Measurements from ENCODE around the gene STT3A.

The STT3A gene

DNA sequence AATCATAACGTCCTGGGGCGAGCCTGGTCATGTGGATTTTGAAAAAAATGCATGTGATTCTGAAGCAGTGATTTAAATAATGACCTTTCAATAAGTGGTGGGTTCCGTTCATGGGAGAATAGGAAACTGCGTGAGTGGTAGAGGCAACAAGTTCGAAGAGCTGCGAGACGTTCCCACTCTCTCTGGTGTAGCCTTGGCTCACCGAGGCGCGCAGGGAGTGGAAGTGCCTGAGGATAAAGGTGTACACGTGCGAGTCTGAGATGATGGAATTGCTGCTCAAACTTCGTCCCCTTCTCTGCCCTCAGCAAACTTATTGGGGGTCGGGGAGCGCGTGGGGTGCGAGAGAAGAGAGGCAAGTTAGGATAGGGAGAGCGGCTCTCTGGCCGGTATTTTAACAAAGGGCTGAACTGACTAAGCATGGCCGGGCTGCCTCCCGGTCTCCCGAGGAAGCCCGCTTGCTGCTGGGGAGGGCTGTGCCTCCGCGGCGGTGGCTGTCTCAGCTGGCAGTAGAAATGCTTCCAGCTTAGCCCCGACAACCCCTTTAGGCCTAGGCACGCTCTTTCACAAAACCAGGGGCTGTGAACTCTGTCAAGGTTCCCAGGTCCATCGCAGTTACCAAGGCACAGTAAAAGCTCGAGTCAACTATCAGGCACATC lies 875 bp upstream of the STT3A start:
- DNase-seq: peak; percentile 15 to 29

DNA sequence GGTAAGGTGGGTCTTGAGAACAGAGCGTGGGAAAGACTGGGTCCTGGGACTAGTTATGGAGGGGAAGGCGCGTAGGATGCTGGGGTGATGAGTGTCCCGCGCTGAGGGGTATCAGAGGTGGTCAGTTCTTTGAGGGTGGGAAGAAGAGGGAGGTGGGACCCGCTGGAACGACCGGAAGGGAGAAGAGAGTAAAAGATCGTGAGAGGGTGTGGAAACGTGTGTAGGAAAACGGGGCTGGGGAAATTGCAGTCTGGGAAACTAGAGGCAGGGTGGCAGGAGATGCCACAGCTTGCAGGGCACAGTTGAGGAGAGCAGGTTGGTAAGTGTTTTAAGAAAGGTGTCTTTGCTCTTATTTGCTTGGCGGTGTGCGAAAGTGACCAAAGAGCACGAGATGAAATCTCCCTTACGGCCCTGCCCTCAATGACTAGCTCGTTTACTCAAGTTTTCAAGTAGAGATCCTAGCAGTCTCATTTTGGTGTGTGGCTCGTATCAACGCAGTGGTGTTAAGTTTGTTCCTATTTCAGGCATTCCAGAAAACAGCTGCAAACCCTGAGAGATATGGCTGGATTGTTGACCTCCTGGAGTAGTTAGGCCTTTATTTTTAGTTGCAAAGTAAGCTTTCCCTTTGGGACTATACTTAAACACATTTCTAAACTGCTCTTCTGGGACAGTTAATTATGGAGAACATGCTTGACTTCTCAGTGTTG lies 615 bp downstream of the STT3A start:
- no peak for DNase-seq

- no peak for DNase-seq
Measured at GRCh38 chr11:125594958-125595357, 2.3 kb downstream of the STT3A start.

GRCh38 chr11:125600663-125601062 lies 8.0 kb downstream of the STT3A start:
- DNase-seq: no peak

DNA sequence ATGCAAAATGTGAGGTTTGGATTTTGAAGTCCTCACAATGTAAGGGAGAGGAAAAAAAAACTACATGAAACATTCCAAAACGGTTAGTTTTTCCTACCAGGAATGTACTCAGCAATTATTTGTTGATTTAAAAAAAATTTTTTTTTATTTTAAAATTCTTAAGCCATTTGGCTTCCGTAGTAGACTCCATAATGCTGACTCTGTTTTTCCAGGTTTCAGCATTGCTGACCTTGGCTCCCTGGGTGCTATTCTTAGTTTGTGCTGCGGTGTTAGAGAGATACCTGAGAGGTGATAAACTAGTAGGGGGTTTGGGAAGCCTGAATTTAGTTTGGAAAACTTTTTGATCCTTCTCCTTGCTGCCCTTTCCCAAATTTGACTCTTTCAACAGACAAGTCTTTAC lies 10.6 kb downstream of the STT3A start:
- DNase-seq: no peak

DNA sequence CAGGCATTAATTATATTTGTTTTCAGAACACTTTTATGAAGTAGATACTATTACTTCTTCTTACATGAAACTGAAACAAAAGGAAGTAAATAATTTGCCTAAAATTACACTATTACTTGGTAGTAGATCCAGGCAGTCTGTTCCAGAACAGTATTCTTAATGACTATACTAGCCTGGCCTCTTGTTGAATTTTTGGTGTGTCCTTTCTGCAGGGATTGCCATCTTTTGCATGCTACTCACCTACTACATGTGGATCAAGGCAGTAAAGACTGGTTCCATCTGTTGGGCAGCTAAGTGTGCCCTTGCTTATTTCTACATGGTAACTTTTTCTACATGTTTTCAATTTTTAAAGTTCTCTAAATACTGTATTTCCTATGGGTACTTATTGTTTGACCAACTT lies 12.8 kb downstream of the STT3A start:
- DNase-seq: no peak

- DNase-seq: no peak
Measured at GRCh38 chr11:125609545-125609944, 16.9 kb downstream of the STT3A start.

GRCh38 chr11:125618383-125618782 lies 25.7 kb downstream of the STT3A start:
- DNase-seq: no peak

GRCh38 chr11:125621995-125622394 lies 29.3 kb downstream of the STT3A start:
- no peak for DNase-seq

DNA sequence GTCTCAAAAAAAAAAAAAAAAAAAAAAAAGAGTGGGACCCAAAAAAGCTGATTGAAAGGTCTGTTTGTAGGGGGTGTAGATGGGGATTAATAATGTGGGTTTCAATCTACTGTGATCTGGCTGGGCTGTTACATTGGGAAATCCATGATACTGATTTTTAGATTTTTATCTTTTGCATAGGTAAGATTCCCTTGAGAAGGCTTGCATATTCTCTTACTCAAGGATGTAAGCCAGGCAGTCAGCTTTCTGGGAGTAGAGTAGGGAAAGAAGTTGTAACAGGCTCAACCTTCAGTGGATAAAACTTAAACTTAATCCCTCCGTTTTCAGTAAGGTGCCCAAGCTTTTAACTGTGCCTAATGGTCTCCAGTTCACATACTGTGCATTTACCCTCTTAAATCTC lies 30.4 kb downstream of the STT3A start:
- DNase-seq: no peak

DNA sequence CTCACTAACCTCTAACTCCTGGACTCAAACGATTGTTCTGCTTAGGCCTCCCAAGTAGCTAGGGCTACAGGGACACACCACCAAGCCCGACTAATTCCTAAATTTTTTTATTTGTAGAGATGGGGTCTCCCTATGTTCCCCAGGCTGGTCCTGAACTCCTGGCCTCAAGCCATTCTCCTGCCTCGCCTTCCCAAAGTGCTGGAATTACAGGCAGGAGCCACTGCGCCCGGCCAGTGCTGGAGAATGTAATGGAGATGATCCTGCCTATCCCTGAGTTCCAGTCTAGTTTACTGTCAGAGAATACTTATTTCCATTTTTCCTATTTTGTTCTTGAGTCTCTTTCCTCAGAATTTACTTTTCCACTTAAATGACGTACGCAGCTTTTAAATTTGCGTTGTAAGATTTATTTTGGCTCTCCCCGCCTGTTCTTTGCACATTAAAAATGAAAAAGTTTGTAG lies 32.1 kb downstream of the STT3A start, which contains the start of gene CHEK1:
Gene CHEK1 (plus strand): TSS at position 408 of the 458 bp plus-strand sequence. CDS start 1,606 bp downstream, outside the sequence.
- no peak for DNase-seq

- DNase-seq: no peak
Measured at GRCh38 chr11:125625225-125625629, 32.6 kb downstream of the STT3A start.

- peak; percentile 83 to 86 for DNase-seq
Measured at GRCh38 chr11:125625630-125626287, 33.1 kb downstream of the STT3A start.

GRCh38 chr11:125626288-125626950 lies 33.8 kb downstream of the STT3A start:
- DNase-seq: no peak

DNA sequence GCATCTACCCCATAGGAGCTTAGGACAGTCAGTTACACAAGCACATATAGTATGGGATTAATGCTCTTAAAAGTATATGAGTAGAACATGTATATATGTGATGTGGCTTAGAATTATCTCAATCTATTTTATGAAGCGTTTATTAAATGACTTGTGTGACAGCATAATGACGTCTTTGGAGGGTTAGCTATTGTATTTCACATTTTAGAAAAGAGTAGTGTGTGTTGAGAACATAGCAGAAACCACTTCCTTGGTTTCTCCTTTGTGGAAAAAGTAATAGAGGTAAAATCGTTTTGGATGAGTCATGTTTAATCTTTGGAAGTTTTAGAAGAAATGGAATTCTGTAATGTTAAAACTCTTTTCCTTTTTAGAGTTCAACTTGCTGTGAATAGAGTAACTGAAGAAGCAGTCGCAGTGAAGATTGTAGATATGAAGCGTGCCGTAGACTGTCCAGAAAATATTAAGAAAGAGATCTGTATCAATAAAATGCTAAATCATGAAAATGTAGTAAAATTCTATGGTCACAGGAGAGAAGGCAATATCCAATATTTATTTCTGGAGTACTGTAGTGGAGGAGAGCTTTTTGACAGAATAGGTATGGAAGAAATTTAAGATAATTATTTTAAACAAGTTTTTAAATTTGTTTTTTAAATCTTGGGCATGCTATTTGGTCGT lies 34.7 kb downstream of the STT3A start:
- no peak for DNase-seq

- no peak for DNase-seq
Measured at GRCh38 chr11:125637840-125638239, 45.2 kb downstream of the STT3A start.

- no peak for DNase-seq
Measured at GRCh38 chr11:125638315-125638714, 45.7 kb downstream of the STT3A start.

- DNase-seq: no peak
Measured at GRCh38 chr11:125645871-125646270, 53.2 kb downstream of the STT3A start.

DNA sequence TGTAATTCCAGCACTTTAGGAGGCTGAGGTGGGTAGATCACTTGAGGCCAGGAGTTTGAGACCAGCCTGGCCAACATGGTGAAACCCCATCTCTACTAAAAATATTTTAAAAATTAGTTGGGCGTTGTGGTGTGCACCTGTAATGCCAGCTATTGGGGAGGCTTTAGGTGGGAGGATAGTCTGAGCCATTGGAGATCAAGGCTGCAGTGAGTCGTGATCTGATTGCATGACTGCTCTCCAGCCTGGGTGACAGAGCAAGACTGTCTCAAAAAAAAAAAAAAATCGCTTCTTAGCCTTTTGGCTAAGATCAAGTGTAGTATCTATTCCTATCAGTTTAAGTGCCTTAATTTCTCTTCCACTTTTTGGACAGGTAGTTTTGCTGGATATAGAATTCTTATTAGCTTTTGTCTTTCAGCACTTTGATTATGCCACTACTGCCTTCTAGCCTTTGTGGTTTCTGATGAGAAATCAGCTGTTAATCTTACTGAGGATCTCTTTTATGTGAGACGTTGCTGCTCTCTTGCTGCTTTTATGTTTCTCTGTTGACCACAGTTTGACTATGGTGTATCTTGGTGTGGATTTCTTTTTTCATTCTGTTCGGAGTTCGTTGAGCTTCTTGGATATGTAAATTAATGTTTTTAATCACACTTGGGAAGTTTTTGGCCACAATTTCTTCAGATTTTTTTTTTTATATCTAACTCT lies 57.0 kb downstream of the STT3A start:
- no peak for DNase-seq

GRCh38 chr11:125662689-125663088 lies 70.0 kb downstream of the STT3A start:
- no peak for DNase-seq

- no peak for DNase-seq
Measured at GRCh38 chr11:125663910-125664309, 71.3 kb downstream of the STT3A start.

DNA sequence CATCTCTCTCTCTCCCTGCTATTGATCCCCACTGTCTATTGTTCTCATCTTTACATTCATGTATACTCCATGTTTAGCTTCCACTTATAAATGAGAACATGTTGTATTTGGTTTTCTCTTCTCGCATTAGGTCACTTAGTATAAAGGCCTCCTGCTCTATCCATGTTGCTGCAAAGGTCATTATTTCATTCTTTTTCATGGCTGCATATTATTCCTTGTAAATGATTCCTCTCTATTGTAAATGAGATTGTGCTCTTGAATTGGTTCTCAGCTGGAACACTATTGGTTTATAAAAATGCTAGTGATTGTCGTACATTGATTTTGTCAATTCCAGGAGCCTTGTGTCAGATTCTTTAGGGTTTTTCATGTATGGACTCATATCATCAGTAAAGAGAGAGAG lies 74.5 kb downstream of the STT3A start:
- no peak for DNase-seq
